Heart right ventricle (tissue), 16 donors: Measurements from ENCODE around the gene PLTP. TPM values are rescaled to one million over a fixed set of nuclear protein-coding genes. Genes with fewer than 3 reads are reported as not detected.

Experiments
- ATAC-seq, 8 donors: fragments of 200-7000 bp; cut with Tn5 transposase; one replicate each; pipeline ENCODE4 v1.9.1; 2020; ENCODE audit warnings: mild to moderate bottlenecking in 8 of 8, moderate library complexity in 8 of 8, moderate number of reproducible peaks in 1 of 8
- DNase-seq, 2 donors: peaks; one replicate each; pipeline ENCODE4 v3.0.0-alpha.2; 2020
- H3K27ac ChIP-seq, 10 donors: fragments of 200-600 bp; sonication (generic) in 2 of 10; one replicate each; pipeline versions ENCODE4 v1.5.0 to v1.8.0; 2020 to 2022; ENCODE audit warnings: mild to moderate bottlenecking in 3 of 10
- H3K27me3 ChIP-seq, 7 donors: fragments of 200-600 bp; one replicate each; pipeline ENCODE4 v1.8.0; 2021 to 2022; ENCODE audit warnings: mild to moderate bottlenecking in 2 of 7
- H3K36me3 ChIP-seq, 9 donors: fragments of 200-600 bp; sonication (generic) in 1 of 9; one replicate each; pipeline versions ENCODE4 v1.5.0 to v1.8.0; 2020 to 2022; ENCODE audit warnings: mild to moderate bottlenecking in 2 of 9
- H3K4me1 ChIP-seq, 9 donors: fragments of 200-600 bp; sonication (generic) in 1 of 9; one replicate each; pipeline versions ENCODE4 v1.5.0 to v1.8.0; 2020 to 2022; ENCODE audit warnings: mild to moderate bottlenecking in 4 of 9
- H3K4me3 ChIP-seq, 10 donors: fragments of 200-600 bp; sonication (generic) in 2 of 10; one replicate each; pipeline versions ENCODE4 v1.5.0 to v1.8.0; 2020 to 2022; ENCODE audit warnings: mild to moderate bottlenecking in 7 of 10, moderate library complexity in 2 of 10
- H3K9me3 ChIP-seq, 11 donors: fragments of 200-600 bp in 10 of 11; sonication (generic) in 2 of 11; one replicate each; pipeline versions ENCODE4 v1.5.0 to v1.8.0; 2013 to 2022; ENCODE audit warnings: mild to moderate bottlenecking in 2 of 11, control low read depth in 1 of 11, moderate library complexity in 1 of 11
- CTCF ChIP-seq, 9 donors: fragments of 200-600 bp; sonication (generic) in 2 of 9; IDR thresholded peaks; one replicate each; pipeline versions ENCODE4 v1.5.0 to v1.8.0; 2021 to 2022; ENCODE audit warnings: antibody characterized with exemption in 9 of 9, mild to moderate bottlenecking in 5 of 9, moderate library complexity in 1 of 9
- WGBS, 2 donors: extraction: QIAGEN DNeasy Blood & Tissue Kit; methylation state at CpG; one replicate each; pipeline ENCODE4 v1.1.7; 2013; ENCODE audit warnings: inconsistent platforms in 1 of 2; 5-methylcytosine and 5-hydroxymethylcytosine counted together
- intact Hi-C, 10 donors: fragments of 100-400 bp; cut with DNase I; formaldehyde crosslinking; loops; one replicate each; pipeline versions ENCODE4 v1.11.1 to v1.14.2; 2022
- polyA plus RNA-seq, 2 donors: library from polyadenylated mRNA; stranded (reverse); fragments of 200-250 nt; gene quantifications; one replicate each; pipeline ENCODE4 v1.2.3, GENCODE V29; 2013
- total RNA-seq, 10 donors: library from RNA; stranded (reverse); fragmentation: NEBNext Ultra II Directional in 3 of 10; extraction: Animal tissue kit (Norgen Biotek cat#: 25700) in 3 of 10; gene quantifications; one replicate each; pipeline versions ENCODE4 v1.2.1 to v1.2.4, GENCODE V29; 2021 to 2023
- donor health status: Arrhythmogenic right ventricular cardiomyopathy.
- donor health status: ischemic (EF 13 %, LVEDD 7.1; RV severe dilation, severe dysfunction).
- donor health status: healthy with polysubstance abuse.
- donor health status: DM: no; HTN: yes; CAD: no.
- donor health status: DM: no; HTN: no; CAD: no.
- donor health status: ischemic (EF 25% LVEDD 6.9; RV normal size, moderate dysfunction).
- donor health status: ischemic (EF 25% LVEDD 5.7; RV mildly dilated, moderate dysfunction).
- donor health status: healthy.
- donor health status: DM: yes; HTN: yes; CAD: no.
- donor health status: Ischemic cardiomyopathy.
- donor health status: ischemic (EF 35%, LVEDD 5.7; RV mildly dilated, moderate dysfunction).
- donor health status: nonischemic (EF 11% LVEDD 7.7; RV severe dilation, severe dysfunction).
- donor health status: DM: yes; HTN: yes; CAD: no.
- donor health status: PGD.
- donor health status: ischemic (EF 29% LVEDD 5.4; RV normal size, mild dysfunction).
- donor health status: nonischemic (EF 23%, LVEDD 6.1; RV moderate dilation, normal function).

The PLTP gene
- total and polyA plus RNA-seq, 12 donors: 10.7 to 230 (median 40.4) TPM

GRCh38 chr20:45951925-45952834 lies 40.2 kb upstream of the PLTP start:
- WGBS, 2 donors: 93% methylated on average over 19 of the region's 19 CpGs
- Histone ChIP-seq H3K36me3 (peaks cover 4 to 100% (median 70%) of the 10 kb centered on the region in 9 donors), H3K4me1 (peaks cover 0 to 4% (median 0%) of the 10 kb centered on the region in 9 donors), H3K9me3 (no peaks in the 10 kb centered on the region), H3K27me3 (no peaks in the 10 kb centered on the region), H3K4me3 (no peak overlapping the region), H3K27ac (no peak overlapping the region)
- ATAC-seq (no peak), DNase-seq (no peak)
- intact Hi-C loops: no loop called here
- no peak for TF ChIP-seq CTCF (IDR thresholded peaks at IDR 0.05)

GRCh38 chr20:45950330-45950646 lies 38.3 kb upstream of the PLTP start:
- no peak for TF ChIP-seq CTCF (IDR thresholded peaks at IDR 0.05)
- H3K27ac ChIP-seq: no peak overlapping the region
- DNase-seq: no peak

GRCh38 chr20:45949542-45950329 lies 37.8 kb upstream of the PLTP start:
- no peaks in the 10 kb centered on the region for H3K27me3 ChIP-seq
- ATAC-seq: peak in 3 of 8 donors; percentile 1 to 13 (median 3)

More at GRCh38 chr20:45950330-45950646, 38.3 kb upstream of the PLTP start:
- intact Hi-C loops: no loop called here
- ATAC-seq: no peak
- H3K36me3 ChIP-seq: peaks cover 4 to 100% (median 69%) of the 10 kb centered on the region in 9 donors
- WGBS, 2 donors: 88 to 90% methylated on average over 9 of the region's 9 CpGs
- no peaks in the 10 kb centered on the region for H3K9me3 ChIP-seq
- H3K4me1 ChIP-seq: peaks cover 0 to 23% (median 0%) of the 10 kb centered on the region in 9 donors
- no peak overlapping the region for H3K4me3 ChIP-seq
- H3K27me3 ChIP-seq: no peaks in the 10 kb centered on the region

More at GRCh38 chr20:45949542-45950329, 37.8 kb upstream of the PLTP start:
- H3K27ac ChIP-seq: no peak overlapping the region
- no peak for TF ChIP-seq CTCF (IDR thresholded peaks at IDR 0.05)
- no peak overlapping the region for H3K4me3 ChIP-seq
- 75 to 77% methylated on average over 13 of the region's 13 CpGs for WGBS, 2 donors
- H3K9me3 ChIP-seq: no peaks in the 10 kb centered on the region
- DNase-seq: no peak
- peaks cover 4 to 100% (median 75%) of the 10 kb centered on the region in 9 donors for H3K36me3 ChIP-seq
- peaks cover 0 to 28% (median 0%) of the 10 kb centered on the region in 9 donors for H3K4me1 ChIP-seq
- intact Hi-C loops: loop anchor here in 1 of 10 donors (10.0 kb wide), 1 partner anchor 65 kb away; the partner anchor contains the start of genes SPATA25 and ZSWIM1
